Measurements from ENCODE around the gene DENR.
"Not testable (repeated sequence)": the region's sequence is repeated elsewhere in the genome, so short reads cannot be mapped to it uniquely, and the experiment has no call there.

The DENR gene

GRCh38 chr12:122749569-122750332 is 2.9 kb upstream of the DENR start:
- DNase-seq (ENCODE audit: low spot score), result peak; percentile 27
- no peak for TF ChIP-seq CTCF (conservative IDR thresholded peaks at IDR 0.05; ENCODE audit: low read depth)
- ChIA-PET CTCF (interaction anchor here (1.3 kb wide), 1 partner anchor 112 kb away, joined by 3 read pairs; no protein-coding TSS in a partner anchor), POLR2A (ENCODE audit: low non-redundant PET) (no interaction called here)
- H3K27ac ChIP-seq, result no peak overlapping the region

GRCh38 chr12:122750781-122751515 is 1.7 kb upstream of the DENR start:
- CTCF ChIA-PET; POLR2A ChIA-PET (ENCODE audit: low non-redundant PET); H3K27ac ChIP-seq; DNase-seq (ENCODE audit: low spot score): not testable (repeated sequence)

- no peak for DNase-seq (ENCODE audit: low spot score)
- TF ChIP-seq CTCF (conservative IDR thresholded peaks at IDR 0.05; ENCODE audit: low read depth), result no peak
- ChIA-PET CTCF (interaction anchor here (0.6 to 1.9 kb wide), 9 partner anchors 9 to 479 kb away, joined by 3 to 12 read pairs (median 4); no protein-coding TSS in a partner anchor), POLR2A (ENCODE audit: low non-redundant PET) (interaction anchor here (0.7 kb wide), 1 partner anchor 240 kb away, joined by 4 read pairs; no protein-coding TSS in a partner anchor)
- H3K27ac ChIP-seq, result peak overlapping the region; percentile 82
Measured at GRCh38 chr12:122753319-122753650, 661 bp downstream of the DENR start.

GRCh38 chr12:122754790-122755189 is 2.2 kb downstream of the DENR start:
- no peak for DNase-seq (ENCODE audit: low spot score)
- ChIA-PET CTCF (no interaction called here), POLR2A (ENCODE audit: low non-redundant PET) (no interaction called here)
- H3K27ac ChIP-seq, result no peak overlapping the region
- no peak for TF ChIP-seq CTCF (conservative IDR thresholded peaks at IDR 0.05; ENCODE audit: low read depth)

GRCh38 chr12:122757568-122757967 is 4.9 kb downstream of the DENR start:
- no peak for DNase-seq (ENCODE audit: low spot score)
- POLR2A ChIA-PET (ENCODE audit: low non-redundant PET), result no interaction called here
- no peak for TF ChIP-seq CTCF (conservative IDR thresholded peaks at IDR 0.05; ENCODE audit: low read depth)
- no peak overlapping the region for H3K27ac ChIP-seq
- CTCF ChIA-PET, result interaction anchor here (0.6 kb wide), 1 partner anchor 61 kb away, joined by 5 read pairs; no protein-coding TSS in a partner anchor

- ChIA-PET CTCF (no interaction called here), POLR2A (ENCODE audit: low non-redundant PET) (no interaction called here)
Measured at GRCh38 chr12:122785503-122785902, 32.9 kb downstream of the DENR start.

More at GRCh38 chr12:122785503-122785902, 32.9 kb downstream of the DENR start:
- no peak overlapping the region for H3K27ac ChIP-seq
- no peak for DNase-seq (ENCODE audit: low spot score)
- no peak for TF ChIP-seq CTCF (conservative IDR thresholded peaks at IDR 0.05; ENCODE audit: low read depth)

Measured in RWPE1 (cell line).